Upper lobe of right lung (tissue), 1 donor: Measurements from ENCODE around the gene CAMK1D. TPM values are rescaled to one million over a fixed set of nuclear protein-coding genes. Genes with fewer than 3 reads are reported as not detected.

Experiments used
- ATAC-seq: fragments of 200-7000 bp; cut with Tn5 transposase; one replicate; pipeline ENCODE4 v1.9.1; 2020; ENCODE audit warnings: mild to moderate bottlenecking, moderate library complexity
- DNase-seq: peaks from one replicate; pipeline ENCODE4 v3.0.0-alpha.2; 2020
- H3K27ac ChIP-seq: fragments of 200-600 bp; one replicate; pipeline ENCODE4 v1.8.0; 2022
- H3K27me3 ChIP-seq: fragments of 200-600 bp; one replicate; pipeline ENCODE4 v1.8.0; 2022; ENCODE audit warnings: mild to moderate bottlenecking
- H3K36me3 ChIP-seq: fragments of 200-600 bp; one replicate; pipeline ENCODE4 v1.8.0; 2022
- H3K4me1 ChIP-seq: fragments of 200-600 bp; one replicate; pipeline ENCODE4 v1.8.0; 2022
- H3K4me3 ChIP-seq: fragments of 200-600 bp; one replicate; pipeline ENCODE4 v1.8.0; 2022; ENCODE audit warnings: mild to moderate bottlenecking
- H3K9me3 ChIP-seq: fragments of 200-600 bp; one replicate; pipeline ENCODE4 v1.8.0; 2022
- intact Hi-C: fragments of 100-400 bp; cut with DNase I; formaldehyde crosslinking; loops from one replicate; pipeline ENCODE4 v1.11.0; 2022
- total RNA-seq: library from RNA; stranded (reverse); fragmentation: NEBNext Ultra II Directional; extraction: Animal tissue kit (Norgen Biotek cat#: 25700); gene quantifications from one replicate; pipeline ENCODE4 v1.2.1, GENCODE V29; 2021
- TF ChIP-seq, protein P1 (sequence below): fragments of 200-600 bp; IDR thresholded peaks from one replicate; pipeline ENCODE4 v1.8.0; 2022; ENCODE audit warnings: antibody characterized with exemption
- donor health status: DM: no; HTN: yes; CAD: no; lungs with severe emphysema.

The CAMK1D gene
- total RNA-seq, 1 donor from 2014 or later = 17.1 TPM

GRCh38 chr10:12743941-12744340, 394.6 kb downstream of the CAMK1D start:
- no peak for ATAC-seq
- no peak overlapping the region for H3K27ac ChIP-seq
- H3K4me3 ChIP-seq = no peak overlapping the region
- no peak for DNase-seq
- TF ChIP-seq, protein P1, sequence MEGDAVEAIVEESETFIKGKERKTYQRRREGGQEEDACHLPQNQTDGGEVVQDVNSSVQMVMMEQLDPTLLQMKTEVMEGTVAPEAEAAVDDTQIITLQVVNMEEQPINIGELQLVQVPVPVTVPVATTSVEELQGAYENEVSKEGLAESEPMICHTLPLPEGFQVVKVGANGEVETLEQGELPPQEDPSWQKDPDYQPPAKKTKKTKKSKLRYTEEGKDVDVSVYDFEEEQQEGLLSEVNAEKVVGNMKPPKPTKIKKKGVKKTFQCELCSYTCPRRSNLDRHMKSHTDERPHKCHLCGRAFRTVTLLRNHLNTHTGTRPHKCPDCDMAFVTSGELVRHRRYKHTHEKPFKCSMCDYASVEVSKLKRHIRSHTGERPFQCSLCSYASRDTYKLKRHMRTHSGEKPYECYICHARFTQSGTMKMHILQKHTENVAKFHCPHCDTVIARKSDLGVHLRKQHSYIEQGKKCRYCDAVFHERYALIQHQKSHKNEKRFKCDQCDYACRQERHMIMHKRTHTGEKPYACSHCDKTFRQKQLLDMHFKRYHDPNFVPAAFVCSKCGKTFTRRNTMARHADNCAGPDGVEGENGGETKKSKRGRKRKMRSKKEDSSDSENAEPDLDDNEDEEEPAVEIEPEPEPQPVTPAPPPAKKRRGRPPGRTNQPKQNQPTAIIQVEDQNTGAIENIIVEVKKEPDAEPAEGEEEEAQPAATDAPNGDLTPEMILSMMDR = no peak
- intact Hi-C loops = no loop called here
- H3K4me1 ChIP-seq = no peaks in the 10 kb centered on the region
- no peaks in the 10 kb centered on the region for H3K27me3 ChIP-seq
- H3K9me3 ChIP-seq = no peaks in the 10 kb centered on the region
- H3K36me3 ChIP-seq = no peaks in the 10 kb centered on the region

DNA sequence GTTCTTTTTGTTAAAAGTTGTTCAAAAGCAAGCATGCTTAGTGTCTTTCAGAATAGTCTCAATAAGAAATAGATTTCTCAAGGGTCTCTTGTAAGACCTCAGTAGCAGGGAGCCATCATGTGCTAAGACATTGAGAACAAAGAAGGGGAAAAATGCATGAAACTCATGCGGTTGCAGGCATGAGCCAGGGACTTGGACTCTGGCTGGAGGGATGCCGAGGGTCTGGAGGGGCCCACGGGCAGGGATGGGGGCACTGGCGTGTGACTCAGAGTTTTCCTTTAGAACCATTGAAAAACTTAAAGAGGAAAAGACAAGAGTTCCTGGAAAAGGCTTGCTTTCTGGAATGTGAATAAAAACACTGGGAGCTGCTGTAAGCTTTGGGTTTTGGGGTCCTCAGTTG, 398.8 kb downstream of the CAMK1D start:
- TF ChIP-seq, protein P1 = no peak
- intact Hi-C loops = no loop called here
- DNase-seq = peak; percentile 13

DNA sequence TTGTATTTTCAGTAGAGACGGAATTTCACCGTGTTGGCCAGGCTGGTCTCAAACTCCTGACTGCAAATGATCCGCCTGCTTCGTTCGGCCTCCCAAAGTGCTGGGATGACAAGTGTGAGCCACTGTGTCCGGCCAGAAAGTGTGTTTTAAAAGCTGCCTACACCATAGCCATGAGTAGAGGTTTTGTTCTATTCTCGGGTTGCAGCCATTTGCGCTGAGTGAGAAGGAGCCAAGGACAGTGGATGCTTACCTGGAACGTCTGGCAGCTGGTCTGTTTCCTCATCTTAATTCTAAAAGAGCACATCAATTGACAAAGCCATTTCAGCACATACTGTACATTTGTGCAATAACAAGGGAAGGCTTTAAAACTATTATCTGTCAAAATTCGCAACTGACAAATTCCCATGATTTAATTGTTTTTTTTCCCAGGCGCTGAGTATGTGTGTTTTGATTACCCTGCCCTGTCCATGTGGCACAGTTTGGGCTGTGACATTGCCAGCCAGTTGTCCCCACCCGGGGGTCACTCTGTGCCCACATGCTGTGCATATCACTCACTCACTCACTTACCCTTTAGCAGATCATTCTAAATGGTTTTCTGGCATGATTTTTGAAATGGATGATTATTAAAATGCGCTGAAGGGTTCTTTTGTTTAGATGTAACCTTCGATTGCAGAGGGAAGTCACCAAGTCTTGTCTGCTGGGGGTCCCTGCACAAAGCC, 400.6 kb downstream of the CAMK1D start:
- Histone ChIP-seq H3K36me3 (no peaks in the 10 kb centered on the region), H3K4me1 (no peaks in the 10 kb centered on the region), H3K9me3 (no peaks in the 10 kb centered on the region), H3K27ac (no peak overlapping the region), H3K4me3 (no peak overlapping the region), H3K27me3 (no peaks in the 10 kb centered on the region)
- TF ChIP-seq, protein P1 = no peak
- ATAC-seq = no peak
- intact Hi-C loops = no loop called here
- no peak for DNase-seq

More for the DNA sequence above, 398.8 kb downstream of the CAMK1D start:
- no peak overlapping the region for H3K27ac ChIP-seq
- H3K36me3 ChIP-seq = no peaks in the 10 kb centered on the region
- H3K4me3 ChIP-seq = no peak overlapping the region
- ATAC-seq = no peak
- no peaks in the 10 kb centered on the region for H3K27me3 ChIP-seq
- H3K9me3 ChIP-seq = no peaks in the 10 kb centered on the region
- H3K4me1 ChIP-seq = no peaks in the 10 kb centered on the region

DNA sequence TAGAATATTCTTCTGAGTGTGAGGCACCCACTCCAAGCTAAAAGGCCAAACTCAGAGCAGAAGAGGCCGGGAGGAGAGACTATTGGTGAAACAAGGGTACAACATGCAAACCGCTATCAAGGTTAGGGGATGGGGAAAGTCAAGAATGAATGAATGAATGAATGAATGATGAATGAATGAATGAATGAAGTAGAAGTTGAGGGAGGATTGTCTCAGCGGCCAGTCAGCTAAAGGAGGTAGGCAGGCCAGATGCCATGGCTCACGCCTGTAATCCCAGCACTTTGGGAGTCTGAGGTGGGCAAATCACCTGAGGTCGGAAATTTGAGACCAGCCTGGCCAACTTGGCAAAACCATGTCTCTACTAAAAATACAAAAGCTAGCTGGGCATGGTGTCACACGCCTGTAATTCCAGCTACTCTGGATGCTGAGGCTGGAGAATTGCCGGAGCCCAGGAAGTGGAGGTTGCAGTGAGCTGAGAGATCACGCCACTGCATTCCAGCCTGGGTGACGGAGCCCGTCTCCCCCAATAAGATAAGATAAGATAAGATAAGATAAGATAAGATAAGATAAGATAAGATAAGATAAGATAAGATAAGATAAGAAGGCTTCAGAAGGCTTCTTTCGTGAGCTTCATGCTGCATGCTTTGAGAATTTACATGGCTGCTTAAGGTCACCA, 401.3 kb downstream of the CAMK1D start:
- Histone ChIP-seq H3K27me3 (no peaks in the 10 kb centered on the region), H3K36me3 (no peaks in the 10 kb centered on the region), H3K4me3 (no peak overlapping the region), H3K4me1 (no peaks in the 10 kb centered on the region), H3K27ac (no peak overlapping the region), H3K9me3 (no peaks in the 10 kb centered on the region)
- DNase-seq (no peak), ATAC-seq (no peak)
- intact Hi-C loops = no loop called here
- TF ChIP-seq, protein P1 = no peak

GRCh38 chr10:12755075-12755474, 405.7 kb downstream of the CAMK1D start:
- TF ChIP-seq, protein P1 = no peak
- intact Hi-C loops = no loop called here

More at GRCh38 chr10:12755075-12755474, 405.7 kb downstream of the CAMK1D start:
- H3K36me3 ChIP-seq = no peaks in the 10 kb centered on the region
- no peak for DNase-seq
- H3K4me1 ChIP-seq = no peaks in the 10 kb centered on the region
- no peaks in the 10 kb centered on the region for H3K9me3 ChIP-seq
- no peak overlapping the region for H3K27ac ChIP-seq
- ATAC-seq = no peak
- H3K27me3 ChIP-seq = no peaks in the 10 kb centered on the region
- no peak overlapping the region for H3K4me3 ChIP-seq
